H1 (cell line): ENCODE data around the gene UGT2B11. TPM values are rescaled to one million over a fixed set of nuclear protein-coding genes. Genes with fewer than 3 reads are reported as not detected.
"Not testable (repeated sequence)": the region's sequence is repeated elsewhere in the genome, so short reads cannot be mapped to it uniquely, and the experiment has no call there.

ENCODE experiments used
- CTCF ChIA-PET: fragments of 300-600 bp; sonication (Branson Sonifier 250); formaldehyde crosslinking; loops from one replicate; lab custom pipeline; 2021; ENCODE audit not compliant: partially characterized antibody; lab: Charles Lee
- POLR2A ChIA-PET: fragments of 300-600 bp; sonication (Branson Sonifier 250); formaldehyde crosslinking; loops from one replicate; lab custom pipeline; 2021; ENCODE audit warnings: inconsistent platforms; ENCODE audit not compliant: partially characterized antibody; lab: Charles Lee
- DNase-seq, 2 experiments: peaks; one replicate each; pipeline versions ENCODE4 v3.0.0 to v3.0.0-alpha.2; 2010 to 2022; ENCODE audit warnings: low spot score in 2 of 2, low read depth in 1 of 2, mixed read lengths in 1 of 2
- FAIRE-seq: peaks from 2 replicates; lab custom pipeline; 2011; peaks lifted over from hg19 to GRCh38; lab: Jason Lieb, UNC
- H2AFZ ChIP-seq: 2 replicates; pipeline ENCODE4 v1.8.1; 2012; ENCODE audit warnings: low read length, inconsistent platforms
- H2AK5ac ChIP-seq: 2 replicates; pipeline ENCODE4 v1.6.1; 2013; ENCODE audit warnings: low read depth, low read length
- H2BK120ac ChIP-seq: replicated peaks from 2 replicates; pipeline ENCODE3; 2013; ENCODE audit warnings: low read depth, low read length, inconsistent platforms
- H2BK12ac ChIP-seq: 2 replicates; pipeline ENCODE4 v1.6.1; 2013; ENCODE audit warnings: low read depth, low read length
- H2BK15ac ChIP-seq: 2 replicates; pipeline ENCODE4 v1.6.1; 2013; ENCODE audit warnings: low read length
- H2BK20ac ChIP-seq: 2 replicates; pipeline ENCODE4 v1.6.1; 2013; ENCODE audit warnings: low read length
- H2BK5ac ChIP-seq: 2 replicates; pipeline ENCODE4 v1.6.1; 2013; ENCODE audit warnings: low read depth, low read length
- H3K14ac ChIP-seq: 2 replicates; pipeline ENCODE4 v1.6.1; 2013; ENCODE audit warnings: inconsistent platforms; ENCODE audit not compliant: insufficient read length
- H3K18ac ChIP-seq: 2 replicates; pipeline ENCODE4 v1.6.1; 2013; ENCODE audit warnings: low read length; ENCODE audit errors: extremely low read depth
- H3K23ac ChIP-seq: 2 replicates; pipeline ENCODE4 v1.6.1; 2013; ENCODE audit warnings: inconsistent platforms; ENCODE audit not compliant: insufficient read length
- H3K23me2 ChIP-seq: 2 replicates; pipeline ENCODE4 v1.6.1; 2013; ENCODE audit warnings: low read depth, low read length
- H3K27ac ChIP-seq: 2 replicates; pipeline ENCODE4 v1.6.1; 2011; ENCODE audit warnings: low read depth, low read length, inconsistent platforms
- H3K27me3 ChIP-seq, 4 experiments: replicated peaks in 1 of 4; 1 replicate in 1 of 4; 2 replicates in 3 of 4; pipeline versions ENCODE4 v1.6.1 to v1.8.1; 2011 to 2013; ENCODE audit warnings: low read length in 3 of 4, mild to moderate bottlenecking in 3 of 4, inconsistent platforms in 2 of 4, mixed read lengths in 2 of 4, moderate library complexity in 1 of 4; ENCODE audit not compliant: control insufficient read depth in 3 of 4, insufficient read depth in 3 of 4; ENCODE audit errors: extremely low read depth in 1 of 4
- H3K36me3 ChIP-seq, 4 experiments: 2 replicates each; pipeline versions ENCODE4 v1.6.1 to v1.8.1; 2011 to 2013; ENCODE audit warnings: mild to moderate bottlenecking in 4 of 4, low read length in 3 of 4, moderate library complexity in 2 of 4, control low read depth in 1 of 4, inconsistent platforms in 1 of 4; ENCODE audit not compliant: insufficient read depth in 4 of 4, control insufficient read depth in 2 of 4
- H3K4ac ChIP-seq: replicated peaks from 2 replicates; pipeline ENCODE3; 2013; ENCODE audit warnings: low read length, low read depth, mixed read lengths, inconsistent platforms; ENCODE audit not compliant: insufficient read length
- H3K4me1 ChIP-seq, 4 experiments: replicated peaks in 1 of 4; 1 replicate in 1 of 4; 2 replicates in 3 of 4; pipeline versions ENCODE4 v1.6.1 to v1.8.1; 2011 to 2013; ENCODE audit warnings: low read length in 3 of 4, inconsistent platforms in 2 of 4, mixed read lengths in 1 of 4; ENCODE audit not compliant: insufficient read depth in 4 of 4, control insufficient read depth in 3 of 4
- H3K4me2 ChIP-seq, 2 experiments: 2 replicates each; pipeline versions ENCODE4 v1.6.1 to v1.8.1; 2011 to 2013; ENCODE audit warnings: low read depth in 2 of 2, low read length in 2 of 2, control low read depth in 1 of 2, inconsistent platforms in 1 of 2, mild to moderate bottlenecking in 1 of 2; ENCODE audit not compliant: insufficient read depth in 1 of 2
- H3K4me3 ChIP-seq, 4 experiments: fragments of 200-600, 300-600 bp in 1 of 4; sonication (generic), shearing (Covaris generic), sonication (Bioruptor Twin) in 1 of 4; 2 replicates each; pipeline versions ENCODE4 v1.5.1 to v1.8.1; 2011 to 2016; ENCODE audit warnings: low read length in 4 of 4, low read depth in 3 of 4, control low read depth in 2 of 4, inconsistent platforms in 2 of 4, mild to moderate bottlenecking in 2 of 4, mixed read lengths in 1 of 4, moderate library complexity in 1 of 4; ENCODE audit not compliant: insufficient read depth in 2 of 4; ENCODE audit errors: extremely low read depth in 1 of 4
- H3K56ac ChIP-seq: replicated peaks from 2 replicates; pipeline ENCODE3; 2013; ENCODE audit warnings: low read depth, mild to moderate bottlenecking, mixed read lengths, low read length, inconsistent platforms; ENCODE audit not compliant: insufficient read length
- H3K79me1 ChIP-seq: 2 replicates; pipeline ENCODE4 v1.6.1; 2013; ENCODE audit warnings: low read depth, low read length, control low read depth
- H3K79me2 ChIP-seq, 2 experiments: 2 replicates each; pipeline versions ENCODE4 v1.6.1 to v1.8.1; 2012 to 2013; ENCODE audit warnings: low read length in 2 of 2, mild to moderate bottlenecking in 2 of 2, inconsistent platforms in 1 of 2; ENCODE audit not compliant: insufficient read depth in 2 of 2, control insufficient read depth in 1 of 2
- H3K9ac ChIP-seq, 4 experiments: replicated peaks in 1 of 4; 1 replicate in 1 of 4; 2 replicates in 3 of 4; pipeline versions ENCODE4 v1.6.1 to v1.8.1; 2011 to 2013; ENCODE audit warnings: low read depth in 3 of 4, low read length in 3 of 4, control low read depth in 2 of 4, mild to moderate bottlenecking in 2 of 4, moderate library complexity in 2 of 4, inconsistent platforms in 1 of 4; ENCODE audit errors: extremely low read depth in 1 of 4
- H3K9me3 ChIP-seq, 2 experiments: 2 replicates each; pipeline versions ENCODE4 v1.6.1 to v1.8.1; 2012 to 2013; ENCODE audit warnings: mild to moderate bottlenecking in 2 of 2, moderate library complexity in 2 of 2, control low read depth in 1 of 2, inconsistent platforms in 1 of 2, low read depth in 1 of 2, low read length in 1 of 2, mixed read lengths in 1 of 2; ENCODE audit not compliant: insufficient read depth in 2 of 2
- H4K20me1 ChIP-seq, 2 experiments: replicated peaks in 1 of 2; 2 replicates each; pipeline versions ENCODE3 to v1.8.1; 2011 to 2013; ENCODE audit warnings: inconsistent platforms in 2 of 2, low read length in 2 of 2, mild to moderate bottlenecking in 1 of 2; ENCODE audit not compliant: insufficient read depth in 2 of 2, control insufficient read depth in 1 of 2
- H4K5ac ChIP-seq: 2 replicates; pipeline ENCODE4 v1.6.1; 2013; ENCODE audit warnings: low read length, low read depth, mixed read lengths, inconsistent platforms; ENCODE audit not compliant: insufficient read length
- H4K8ac ChIP-seq: 2 replicates; pipeline ENCODE4 v1.8.0; 2013; ENCODE audit warnings: mild to moderate bottlenecking, moderate library complexity, low read length, inconsistent platforms; ENCODE audit not compliant: insufficient read depth; ENCODE audit errors: extremely low read depth
- H4K91ac ChIP-seq: replicated peaks from 2 replicates; pipeline ENCODE3; 2013; ENCODE audit warnings: low read length, mixed read lengths, inconsistent platforms; ENCODE audit not compliant: insufficient read length
- CTCF ChIP-seq, 3 experiments: IDR thresholded peaks; 1 replicate in 2 of 3; 2 replicates in 1 of 3; pipeline versions ENCODE4 v1.5.1 to v1.6.1; 2011; ENCODE audit warnings: low read length in 3 of 3, mild to moderate bottlenecking in 3 of 3, inconsistent platforms in 2 of 3, low read depth in 1 of 3, moderate library complexity in 1 of 3; ENCODE audit not compliant: insufficient read depth in 1 of 3; ENCODE audit errors: control extremely low read depth in 1 of 3
- RAD21 ChIP-seq, 2 experiments: IDR thresholded peaks in 1 of 2; conservative IDR thresholded peaks in 1 of 2; 2 replicates each; pipeline ENCODE4 v1.6.1; 2011; ENCODE audit warnings: low read depth in 2 of 2, low read length in 2 of 2, improper control_type of control experiment in 1 of 2, inconsistent platforms in 1 of 2, mild to moderate bottlenecking in 1 of 2, moderate library complexity in 1 of 2
- WGBS, 2 experiments: shearing (Covaris generic) in 1 of 2; methylation state at CpG; one replicate each; pipeline versions ENCODE4 v1.1.6 to v1.1.7; 2013 to 2015; ENCODE audit warnings: low lambda C conversion rate in 2 of 2, mixed read lengths in 2 of 2, inconsistent platforms in 1 of 2, low coverage in 1 of 2, missing lambda C conversion rate in 1 of 2; ENCODE audit not compliant: insufficient replicate concordance in 2 of 2, insufficient coverage in 1 of 2, insufficient read length in 1 of 2; ENCODE audit errors: extremely low coverage in 1 of 2, missing lambda C conversion rate in 1 of 2; 5-methylcytosine and 5-hydroxymethylcytosine counted together
- polyA plus RNA-seq, 7 experiments: library from polyadenylated mRNA; depleted of rRNA in 3 of 7; stranded (reverse) in 5 of 7; unstranded in 2 of 7; fragments of >200 nt in 5 of 7; fragments of 200-250 nt in 2 of 7; gene quantifications; 1 replicate in 5 of 7; 2 replicates in 1 of 7; 4 replicates in 1 of 7; pipeline versions ENCODE4 v1.2.1 to v1.2.3, GENCODE V29; 2011 to 2013; ENCODE audit warnings: missing spikeins in 2 of 7, mixed read lengths in 2 of 7
- total RNA-seq: library from RNA; stranded (reverse); fragmentation: NEBNext Ultra II Directional; extraction: Animal tissue kit (Norgen Biotek cat#: 25700); gene quantifications from 2 replicates; pipeline ENCODE4 v1.2.1, GENCODE V29; 2021

Gene UGT2B11
- total and polyA plus RNA-seq, 2 of the 8 experiments (the other 6 are each of a cell fraction or from before 2014, with no cell fraction given), result not detected

- H3K36me3 ChIP-seq, H4K91ac ChIP-seq, H3K79me1 ChIP-seq, H2AFZ ChIP-seq, H3K4me3 ChIP-seq, H3K18ac ChIP-seq, CTCF ChIA-PET, H3K27ac ChIP-seq, H3K79me2 ChIP-seq, H3K23ac ChIP-seq, H3K23me2 ChIP-seq, H3K27me3 ChIP-seq, H4K8ac ChIP-seq, H4K20me1 ChIP-seq, DNase-seq, H2BK120ac ChIP-seq, H4K5ac ChIP-seq, H2BK15ac ChIP-seq, POLR2A ChIA-PET, H2BK20ac ChIP-seq, H2BK12ac ChIP-seq, H3K9ac ChIP-seq, H2AK5ac ChIP-seq, H3K56ac ChIP-seq, H2BK5ac ChIP-seq, H3K9me3 ChIP-seq, H3K4ac ChIP-seq, H3K4me1 ChIP-seq, H3K4me2 ChIP-seq, H3K14ac ChIP-seq: not testable (repeated sequence)
- TF ChIP-seq CTCF (IDR thresholded peaks at IDR 0.05; ENCODE audit: control extremely low read depth in 1 of 3, insufficient read depth in 1 of 3, low read depth in 1 of 3, low read length in 3 of 3), result peak in 1 of 3 experiments; percentile 7; a peak in 1 of 4 replicates
- peak; percentile 18 to 35; a peak in 3 of 4 replicates for TF ChIP-seq RAD21 (IDR thresholded peaks at IDR 0.05 in 1 of 2, conservative IDR thresholded peaks at IDR 0.05 in 1 of 2; ENCODE audit: low read depth in 2 of 2, low read length in 2 of 2)
- WGBS, 2 experiments, result 87% methylated on average over 6 of the region's 6 CpGs; no CpG with 5 or more reads in 1 of the 2 experiments
- FAIRE-seq, result peak; percentile 45
Measured at GRCh38 chr4:69223277-69223676, 8.7 kb upstream of the UGT2B11 start.
